Neural cell (in vitro differentiated cells): ENCODE measurements around the gene ZNF678. TPM values are rescaled to one million over a fixed set of nuclear protein-coding genes. Genes with fewer than 3 reads are reported as not detected.

Experiments
- H2AFZ ChIP-seq: fragments of 200-600, 300-800 bp; sonication (generic), shearing (Covaris generic); 2 replicates; pipeline ENCODE4 v1.6.0; 2014; ENCODE audit warnings: low read depth, mild to moderate bottlenecking, antibody characterized with exemption, low read length, moderate library complexity
- H3F3A ChIP-seq: fragments of 200-600 bp; shearing (Covaris generic); 2 replicates; pipeline ENCODE4 v1.6.1; 2016; ENCODE audit warnings: mild to moderate bottlenecking, moderate library complexity, mixed read lengths, antibody characterized with exemption, low read length; ENCODE audit not compliant: insufficient read depth, poor library complexity, severe bottlenecking
- H3K27ac ChIP-seq: fragments of 200-600, 300-800 bp; sonication (generic), shearing (Covaris generic); 2 replicates; pipeline ENCODE4 v1.5.1; 2014; ENCODE audit warnings: mild to moderate bottlenecking, low read length, moderate library complexity
- H3K27me3 ChIP-seq: fragments of 300-800, 200-600 bp; sonication (generic), shearing (Covaris generic); 2 replicates; pipeline ENCODE4 v1.6.0; 2014; ENCODE audit warnings: mild to moderate bottlenecking, low read depth, low read length, moderate library complexity; ENCODE audit not compliant: insufficient read depth
- H3K36me3 ChIP-seq: fragments of 300-800, 200-600 bp; sonication (generic), shearing (Covaris generic); 2 replicates; pipeline ENCODE4 v1.5.1; 2014; ENCODE audit warnings: mild to moderate bottlenecking, antibody characterized with exemption, low read length, moderate library complexity; ENCODE audit not compliant: insufficient read depth
- H3K4me2 ChIP-seq: fragments of 300-800, 200-600 bp; sonication (generic), shearing (Covaris generic); 2 replicates; pipeline ENCODE4 v1.6.0; 2014; ENCODE audit warnings: mild to moderate bottlenecking, low read length
- H3K4me3 ChIP-seq: fragments of 300-800, 200-600 bp; sonication (generic), shearing (Covaris generic); 2 replicates; pipeline ENCODE4 v1.5.1; 2014; ENCODE audit warnings: mild to moderate bottlenecking, low read length, moderate library complexity
- H3K79me2 ChIP-seq: fragments of 200-600 bp; shearing (Covaris generic); replicated peaks from 2 replicates; pipeline ENCODE4 v1.6.0; 2014; ENCODE audit warnings: mild to moderate bottlenecking, low read length, moderate library complexity; ENCODE audit not compliant: insufficient read depth
- H3K9ac ChIP-seq: fragments of 300-800, 200-600 bp; sonication (generic), shearing (Covaris generic); 2 replicates; pipeline ENCODE4 v1.6.1; 2016; ENCODE audit warnings: mild to moderate bottlenecking, low read length, mixed read lengths
- H3K9me2 ChIP-seq: fragments of 200-600 bp; shearing (Covaris generic); 2 replicates; pipeline ENCODE4 v1.6.1; 2016; ENCODE audit warnings: mild to moderate bottlenecking, low read length, mixed read lengths; ENCODE audit not compliant: insufficient read depth
- H3K9me3 ChIP-seq: fragments of 200-600, 300-800 bp; sonication (generic), shearing (Covaris generic); 2 replicates; pipeline ENCODE4 v1.6.1; 2016; ENCODE audit warnings: mild to moderate bottlenecking, mixed run types, low read length, moderate library complexity, mixed read lengths
- H4K20me1 ChIP-seq: fragments of 200-600 bp; shearing (Covaris generic); 2 replicates; pipeline ENCODE4 v1.6.1; 2016; ENCODE audit warnings: mild to moderate bottlenecking, mixed run types; ENCODE audit not compliant: insufficient read depth
- CTCF ChIP-seq: fragments of 450-650 bp; IDR thresholded peaks from 2 replicates; pipeline ENCODE4 v1.5.1; 2014; ENCODE audit warnings: antibody characterized with exemption, mild to moderate bottlenecking, moderate library complexity; ENCODE audit not compliant: poor library complexity, severe bottlenecking
- EP300 ChIP-seq: fragments of 450-650 bp; conservative IDR thresholded peaks from 2 replicates; pipeline ENCODE4 v1.6.1; 2014; ENCODE audit warnings: antibody characterized with exemption, mild to moderate bottlenecking, moderate library complexity; ENCODE audit not compliant: poor library complexity, severe bottlenecking
- EZH2 ChIP-seq: fragments of 200-600, 300-800 bp; shearing (Covaris generic), sonication (generic); IDR thresholded peaks from 2 replicates; pipeline ENCODE4 v1.6.1; 2014; ENCODE audit warnings: antibody characterized with exemption, low read length, borderline replicate concordance, mild to moderate bottlenecking; ENCODE audit not compliant: insufficient read depth, poor library complexity, severe bottlenecking
- MXI1 ChIP-seq: fragments of 450-650 bp; conservative IDR thresholded peaks from 2 replicates; pipeline ENCODE4 v1.6.1; 2014; ENCODE audit warnings: antibody characterized with exemption, mild to moderate bottlenecking; ENCODE audit not compliant: poor library complexity, severe bottlenecking
- POLR2AphosphoS5 ChIP-seq: IDR thresholded peaks from 2 replicates; pipeline ENCODE4 v1.6.1; 2012
- RAD21 ChIP-seq: fragments of 450-650 bp; conservative IDR thresholded peaks from 2 replicates; pipeline ENCODE4 v1.6.1; 2014; ENCODE audit warnings: antibody characterized with exemption, mild to moderate bottlenecking, moderate library complexity
- SMC3 ChIP-seq: fragments of 450-650 bp; conservative IDR thresholded peaks from 2 replicates; pipeline ENCODE4 v1.6.1; 2014; ENCODE audit warnings: antibody characterized with exemption, mild to moderate bottlenecking, moderate library complexity; ENCODE audit not compliant: poor library complexity
- TAF1 ChIP-seq: IDR thresholded peaks from 2 replicates; pipeline ENCODE4 v1.6.1; 2012; ENCODE audit warnings: low read depth
- polyA plus RNA-seq: library from polyadenylated mRNA; depleted of rRNA; stranded (reverse); fragments of >200 nt; gene quantifications from 2 replicates; pipeline ENCODE4 v1.2.3, GENCODE V29; 2014
- TF ChIP-seq, protein P1 (sequence below): IDR thresholded peaks from 2 replicates; pipeline ENCODE4 v1.6.1; 2012; ENCODE audit warnings: borderline replicate concordance

The ZNF678 gene
- polyA plus RNA-seq, 1 donor from 2014 or later, result 25.9 TPM

GRCh38 chr1:227542153-227543120 lies 20.9 kb upstream of the ZNF678 start:
- Histone ChIP-seq H3K9me3 (no peaks in the 10 kb centered on the region), H3F3A (no peaks in the 10 kb centered on the region), H3K36me3 (no peaks in the 10 kb centered on the region), H4K20me1 (no peaks in the 10 kb centered on the region), H3K4me3 (peak overlapping the region; percentile 67), H2AFZ (no peak overlapping the region), H3K4me2 (no peak overlapping the region), H3K27me3 (peaks cover 4% of the 10 kb centered on the region), H3K9me2 (no peaks in the 10 kb centered on the region), H3K79me2 (no peaks in the 10 kb centered on the region), H3K9ac (peak overlapping the region; percentile 48), H3K27ac (no peak overlapping the region)
- peak; percentile 8 for TF ChIP-seq POLR2AphosphoS5
- TF ChIP-seq CTCF, result peak; percentile 88
- TF ChIP-seq EP300, result no peak
- TF ChIP-seq, protein P1, sequence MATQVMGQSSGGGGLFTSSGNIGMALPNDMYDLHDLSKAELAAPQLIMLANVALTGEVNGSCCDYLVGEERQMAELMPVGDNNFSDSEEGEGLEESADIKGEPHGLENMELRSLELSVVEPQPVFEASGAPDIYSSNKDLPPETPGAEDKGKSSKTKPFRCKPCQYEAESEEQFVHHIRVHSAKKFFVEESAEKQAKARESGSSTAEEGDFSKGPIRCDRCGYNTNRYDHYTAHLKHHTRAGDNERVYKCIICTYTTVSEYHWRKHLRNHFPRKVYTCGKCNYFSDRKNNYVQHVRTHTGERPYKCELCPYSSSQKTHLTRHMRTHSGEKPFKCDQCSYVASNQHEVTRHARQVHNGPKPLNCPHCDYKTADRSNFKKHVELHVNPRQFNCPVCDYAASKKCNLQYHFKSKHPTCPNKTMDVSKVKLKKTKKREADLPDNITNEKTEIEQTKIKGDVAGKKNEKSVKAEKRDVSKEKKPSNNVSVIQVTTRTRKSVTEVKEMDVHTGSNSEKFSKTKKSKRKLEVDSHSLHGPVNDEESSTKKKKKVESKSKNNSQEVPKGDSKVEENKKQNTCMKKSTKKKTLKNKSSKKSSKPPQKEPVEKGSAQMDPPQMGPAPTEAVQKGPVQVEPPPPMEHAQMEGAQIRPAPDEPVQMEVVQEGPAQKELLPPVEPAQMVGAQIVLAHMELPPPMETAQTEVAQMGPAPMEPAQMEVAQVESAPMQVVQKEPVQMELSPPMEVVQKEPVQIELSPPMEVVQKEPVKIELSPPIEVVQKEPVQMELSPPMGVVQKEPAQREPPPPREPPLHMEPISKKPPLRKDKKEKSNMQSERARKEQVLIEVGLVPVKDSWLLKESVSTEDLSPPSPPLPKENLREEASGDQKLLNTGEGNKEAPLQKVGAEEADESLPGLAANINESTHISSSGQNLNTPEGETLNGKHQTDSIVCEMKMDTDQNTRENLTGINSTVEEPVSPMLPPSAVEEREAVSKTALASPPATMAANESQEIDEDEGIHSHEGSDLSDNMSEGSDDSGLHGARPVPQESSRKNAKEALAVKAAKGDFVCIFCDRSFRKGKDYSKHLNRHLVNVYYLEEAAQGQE, result no peak
- TF ChIP-seq TAF1, result no peak
- peak; percentile 23 for TF ChIP-seq MXI1
- peak; percentile 56 for TF ChIP-seq RAD21
- TF ChIP-seq EZH2, result no peak
- TF ChIP-seq SMC3, result peak; percentile 76

- TF ChIP-seq POLR2AphosphoS5 (no peak), MXI1 (no peak), RAD21 (no peak), TAF1 (no peak), EP300 (no peak)
- no peaks in the 10 kb centered on the region for H3K79me2 ChIP-seq
- H3F3A ChIP-seq, result no peaks in the 10 kb centered on the region
- H4K20me1 ChIP-seq, result no peaks in the 10 kb centered on the region
- no peaks in the 10 kb centered on the region for H3K36me3 ChIP-seq
- no peak overlapping the region for H2AFZ ChIP-seq
- H3K9ac ChIP-seq, result no peak overlapping the region
- H3K9me3 ChIP-seq, result no peaks in the 10 kb centered on the region
- no peak overlapping the region for H3K4me3 ChIP-seq
- no peak overlapping the region for H3K27ac ChIP-seq
- no peaks in the 10 kb centered on the region for H3K9me2 ChIP-seq
- H3K27me3 ChIP-seq, result peaks cover 4% of the 10 kb centered on the region
- no peak overlapping the region for H3K4me2 ChIP-seq
Observed at GRCh38 chr1:227543283-227544066, 19.9 kb upstream of the ZNF678 start.
